ENCODE data around the gene PDLIM3.
"Not testable (repeated sequence)": the region's sequence is repeated elsewhere in the genome, so short reads cannot be mapped to it uniquely, and the experiment has no call there.

PDLIM3 gene

GRCh38 chr4:185520119-185520518, 15.2 kb downstream of the PDLIM3 start:
- no peak for DNase-seq (ENCODE audit: low read depth)

DNA sequence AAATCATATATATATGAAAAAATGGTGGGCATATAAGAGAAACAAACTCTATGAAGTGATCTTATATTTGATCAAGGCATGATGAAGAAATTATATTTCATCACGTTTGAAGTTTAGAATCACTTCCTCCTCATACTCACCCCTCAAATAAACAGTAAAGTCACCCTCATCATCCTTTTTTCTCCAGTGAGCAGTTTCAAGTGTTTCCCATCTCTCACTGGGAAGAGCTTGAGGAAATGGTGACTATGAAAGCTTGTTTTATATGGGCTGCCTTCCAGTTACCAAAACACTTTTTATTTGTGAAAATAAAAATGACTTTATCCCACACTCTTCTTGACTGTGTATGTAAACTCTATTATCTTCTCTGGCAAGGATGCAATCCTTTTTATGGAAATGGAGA, 16.8 kb downstream of the PDLIM3 start:
- no peak for DNase-seq (ENCODE audit: low read depth)

GRCh38 chr4:185518069-185518468, 17.2 kb downstream of the PDLIM3 start:
- DNase-seq (ENCODE audit: low read depth) = no peak

GRCh38 chr4:185515248-185515647, 20.1 kb downstream of the PDLIM3 start:
- no peak for DNase-seq (ENCODE audit: low read depth)

DNA sequence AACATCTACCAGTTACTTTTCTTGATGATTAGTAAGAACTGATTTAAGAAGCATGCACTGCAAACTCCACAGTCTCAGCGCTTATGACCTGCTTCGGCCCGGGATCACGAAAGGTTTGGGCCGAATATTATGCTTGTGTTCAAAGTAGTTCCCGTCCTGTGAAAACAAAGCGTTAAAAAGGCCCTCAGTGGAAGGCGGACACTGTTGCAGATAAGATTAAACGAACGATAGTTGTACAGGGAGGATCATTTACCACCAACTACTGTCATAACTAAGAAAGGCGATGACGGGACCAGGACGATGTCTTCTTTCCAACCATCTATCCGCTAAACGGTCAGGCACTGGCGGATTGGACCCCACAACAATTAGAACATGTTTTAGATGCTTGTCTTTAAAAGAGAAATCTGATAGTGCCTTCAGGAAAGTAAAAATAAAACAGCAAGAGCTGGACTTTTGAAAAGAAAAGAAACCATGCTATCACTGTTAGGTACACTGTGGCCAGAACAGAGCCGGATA, 21.1 kb downstream of the PDLIM3 start:
- DNase-seq (ENCODE audit: low read depth) = no peak

DNA sequence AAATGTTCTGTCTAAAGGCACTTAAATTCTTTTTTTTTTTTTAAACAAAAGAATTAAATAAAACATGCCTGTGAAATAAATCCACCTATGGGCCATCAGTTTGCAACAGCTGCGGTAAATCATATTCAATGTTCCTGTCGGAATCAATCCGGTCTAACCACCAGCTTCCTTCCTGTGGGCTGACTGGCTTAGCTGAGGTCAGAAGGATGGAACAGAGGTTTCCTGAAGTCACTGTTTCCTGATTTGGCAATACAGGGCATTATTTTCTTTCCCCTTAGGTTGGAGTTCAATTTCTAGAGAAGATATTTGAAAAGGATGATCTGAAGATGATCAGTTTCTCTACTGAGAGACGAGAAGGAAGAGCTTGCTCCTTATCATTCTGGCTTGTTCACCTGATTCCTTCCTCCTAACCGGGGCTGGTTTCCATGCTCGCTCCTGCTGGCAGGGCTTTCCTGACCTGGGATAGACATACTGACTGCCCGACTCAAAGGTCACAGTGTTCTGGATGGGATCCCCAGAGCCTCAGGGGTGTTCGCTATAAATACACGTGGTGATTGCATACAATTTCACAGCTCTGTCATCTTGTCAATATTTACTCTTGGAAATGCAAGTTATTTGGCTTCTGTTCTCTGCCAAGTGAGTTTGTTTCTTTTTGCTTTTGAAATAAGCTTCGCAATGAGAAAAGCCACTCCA, 21.7 kb downstream of the PDLIM3 start:
- no peak for DNase-seq (ENCODE audit: low read depth)

- DNase-seq (ENCODE audit: low read depth) = no peak
These were observed 22.8 kb downstream of the PDLIM3 start for GRCh38 chr4:185512516-185512915.

GRCh38 chr4:185511243-185511642, 24.1 kb downstream of the PDLIM3 start:
- DNase-seq (ENCODE audit: low read depth) = not testable (repeated sequence)

GRCh38 chr4:185510806-185511205, 24.5 kb downstream of the PDLIM3 start:
- no peak for DNase-seq (ENCODE audit: low read depth)

- DNase-seq (ENCODE audit: low read depth) = no peak
These were observed 27.1 kb downstream of the PDLIM3 start for GRCh38 chr4:185508181-185508580.

DNA sequence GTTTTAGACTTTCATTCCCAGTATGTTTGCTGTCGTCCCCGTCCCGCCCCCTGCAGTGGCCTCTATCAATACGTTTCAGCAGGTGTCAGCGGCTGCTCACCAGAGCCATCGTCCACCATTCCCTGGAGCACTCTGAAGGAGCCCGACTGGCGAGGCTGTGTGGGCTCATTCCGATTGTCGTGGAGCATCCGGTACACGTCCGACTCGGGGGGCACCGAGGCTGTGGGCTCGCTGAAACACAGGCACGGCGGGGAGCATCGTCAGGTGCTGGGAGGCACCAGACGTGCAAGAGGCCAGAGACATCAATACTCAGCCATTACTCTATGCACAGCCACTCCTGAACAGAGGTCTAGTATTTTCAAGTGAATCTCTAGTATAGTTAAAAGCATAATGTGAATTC, 28.9 kb downstream of the PDLIM3 start:
- DNase-seq (ENCODE audit: low read depth) = no peak

GRCh38 chr4:185504098-185505047, 30.9 kb downstream of the PDLIM3 start:
- DNase-seq (ENCODE audit: low read depth) = no peak

- no peak for DNase-seq (ENCODE audit: low read depth)
These were observed 32.9 kb downstream of the PDLIM3 start for GRCh38 chr4:185502386-185502785.

GRCh38 chr4:185500576-185500975, 34.7 kb downstream of the PDLIM3 start:
- DNase-seq (ENCODE audit: low read depth) = no peak

GRCh38 chr4:185500035-185500434, 35.3 kb downstream of the PDLIM3 start:
- no peak for DNase-seq (ENCODE audit: low read depth)

DNA sequence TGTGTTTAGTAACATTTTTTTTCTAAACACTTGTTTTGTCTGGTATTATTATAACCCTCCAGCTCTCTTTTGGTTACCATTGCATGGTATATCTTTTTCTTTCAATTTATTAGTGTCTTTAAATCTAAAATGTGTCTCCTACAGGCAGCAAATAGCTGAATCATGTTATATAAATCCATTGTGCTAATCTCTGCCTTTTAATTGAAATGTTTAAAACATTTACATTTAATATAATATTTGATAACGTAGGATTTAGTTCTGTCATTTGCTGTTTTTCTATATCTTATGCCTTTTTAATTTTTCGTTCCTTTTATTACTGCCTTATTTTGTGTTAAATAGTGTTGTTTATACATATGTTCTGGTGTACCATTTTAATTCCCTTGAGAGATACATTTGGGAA, 46.7 kb downstream of the PDLIM3 start:
- DNase-seq (ENCODE audit: low read depth) = no peak

DNA sequence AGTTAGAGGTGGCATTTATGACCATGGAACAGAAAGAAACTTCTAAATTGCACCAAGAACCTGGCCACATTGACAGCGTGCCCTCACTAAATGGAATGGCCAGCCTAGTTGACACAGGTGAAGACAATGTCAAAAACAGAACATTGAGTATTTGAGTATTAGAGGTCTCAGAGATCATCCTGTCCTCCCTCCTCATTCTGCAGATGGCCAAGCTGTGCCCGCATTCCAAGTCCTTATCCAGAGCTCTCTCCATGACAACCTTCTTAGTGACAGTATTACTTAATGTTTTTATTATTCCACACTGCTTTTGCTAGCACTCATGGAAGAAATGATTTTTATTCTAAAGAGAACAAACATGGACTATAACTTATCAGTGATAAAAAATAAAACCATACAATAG, 53.9 kb downstream of the PDLIM3 start:
- DNase-seq (ENCODE audit: low read depth) = no peak

- no peak for DNase-seq (ENCODE audit: low read depth)
These were observed 55.1 kb downstream of the PDLIM3 start for GRCh38 chr4:185480016-185480732.

GRCh38 chr4:185479507-185479971, 55.8 kb downstream of the PDLIM3 start:
- no peak for DNase-seq (ENCODE audit: low read depth)

GRCh38 chr4:185473247-185473646, 62.1 kb downstream of the PDLIM3 start:
- DNase-seq (ENCODE audit: low read depth) = no peak

DNA sequence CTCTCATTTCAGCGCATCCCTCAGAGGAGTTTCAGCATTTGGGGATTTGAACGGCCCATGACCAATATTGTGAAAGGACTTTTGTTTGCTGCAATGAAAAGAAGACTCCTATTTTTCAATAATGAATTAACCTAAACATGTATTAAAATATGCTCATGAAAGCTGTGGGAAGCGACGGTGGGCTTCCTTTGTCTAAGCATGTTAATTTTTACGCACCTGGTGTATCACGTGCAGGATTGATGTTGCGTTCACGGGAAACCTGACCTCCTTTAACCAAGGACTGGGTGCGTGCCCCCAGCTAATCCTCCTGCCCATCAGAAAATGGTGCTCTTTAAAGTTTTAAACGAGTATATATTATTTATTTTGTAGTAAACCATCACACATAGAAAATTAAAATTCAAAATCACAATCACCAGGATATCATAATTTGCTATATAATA, 63.2 kb downstream of the PDLIM3 start:
- no peak for DNase-seq (ENCODE audit: low read depth)

Data from GM04503 (cell line).